Activated CD4-positive, CD25-positive, alpha-beta regulatory T cell treated with anti-CD3 and anti-CD28 coated beads, Interleukin-2, amount 50 U/mL, for 72 hours (primary cell): Measurements from ENCODE around the gene NDFIP1.

Source experiments
- DNase-seq: peaks from one replicate; pipeline ENCODE4 v3.0.0; 2021

The NDFIP1 gene

DNA sequence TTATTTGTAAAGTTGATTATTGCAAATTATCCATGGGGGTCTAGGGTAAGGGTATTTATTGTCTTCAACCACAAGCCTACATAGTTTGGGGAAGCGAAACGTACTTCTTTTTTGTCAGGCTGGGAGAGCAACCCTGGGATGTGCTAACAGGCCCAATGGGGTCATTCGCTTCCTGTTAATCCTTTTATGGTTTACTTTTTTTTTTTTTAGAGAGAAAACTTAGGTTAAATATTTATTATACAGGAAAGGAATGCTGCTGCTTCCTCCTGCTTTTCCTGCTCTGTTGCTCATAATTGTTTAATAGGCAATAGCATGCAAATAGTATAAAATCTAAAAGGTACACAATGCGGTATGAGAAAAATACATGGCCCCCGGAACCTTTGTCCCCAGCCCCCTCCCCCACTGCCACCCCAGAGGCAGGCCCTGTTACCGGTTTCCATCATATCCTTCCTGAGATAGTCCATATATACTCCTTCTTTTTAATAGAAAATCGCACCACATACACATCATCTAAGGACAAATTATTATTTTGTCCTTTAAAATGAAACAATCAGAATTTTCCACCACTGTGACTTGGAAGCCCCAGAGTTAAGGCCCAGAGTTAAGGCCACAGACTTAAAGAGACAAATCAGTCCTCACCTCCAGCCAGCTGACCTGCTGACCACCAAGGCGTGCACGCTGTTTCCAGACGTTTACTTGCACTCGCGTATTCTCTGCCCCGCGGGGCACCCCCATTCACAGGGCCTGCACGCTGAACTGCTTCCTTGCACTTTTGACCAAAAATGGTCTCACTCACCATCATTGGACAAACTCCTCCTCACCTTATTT is 83.9 kb downstream of the NDFIP1 start:
- no peak for DNase-seq

DNA sequence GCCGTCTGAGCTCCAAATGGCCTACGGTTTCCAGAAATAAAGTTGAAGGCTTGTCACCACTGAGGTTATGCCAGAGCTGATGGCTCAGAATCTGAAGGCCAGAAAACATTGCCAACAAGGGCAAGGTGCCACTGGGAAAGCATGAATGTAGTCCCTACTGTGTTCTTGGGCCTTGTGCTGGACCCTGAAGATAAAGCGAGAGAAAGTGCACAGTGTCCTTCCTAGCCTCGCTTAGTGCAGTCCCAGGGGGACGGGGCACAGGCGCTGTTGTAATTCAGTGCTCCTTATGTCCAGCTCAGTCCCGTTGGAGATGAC is 84.5 kb downstream of the NDFIP1 start:
- no peak for DNase-seq

DNA sequence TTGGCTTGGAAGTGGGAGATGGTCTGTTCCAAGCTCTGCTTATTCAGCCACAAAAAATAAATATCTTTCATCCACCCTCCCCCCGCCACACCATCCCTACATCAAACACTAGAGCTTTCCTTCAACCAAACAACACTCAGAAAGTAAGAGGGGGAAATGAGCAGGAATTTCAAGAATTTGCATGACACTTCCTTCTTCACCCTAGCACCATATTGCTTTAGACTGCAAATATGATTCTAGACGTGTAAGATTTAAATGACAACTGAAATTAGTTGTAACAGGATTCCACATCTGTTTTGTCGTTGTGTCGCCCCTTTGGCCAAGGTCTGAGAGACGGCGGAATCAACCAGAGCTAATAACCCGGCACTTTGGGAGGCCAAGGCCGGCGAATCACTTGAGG is 88.5 kb downstream of the NDFIP1 start:
- no peak for DNase-seq

DNA sequence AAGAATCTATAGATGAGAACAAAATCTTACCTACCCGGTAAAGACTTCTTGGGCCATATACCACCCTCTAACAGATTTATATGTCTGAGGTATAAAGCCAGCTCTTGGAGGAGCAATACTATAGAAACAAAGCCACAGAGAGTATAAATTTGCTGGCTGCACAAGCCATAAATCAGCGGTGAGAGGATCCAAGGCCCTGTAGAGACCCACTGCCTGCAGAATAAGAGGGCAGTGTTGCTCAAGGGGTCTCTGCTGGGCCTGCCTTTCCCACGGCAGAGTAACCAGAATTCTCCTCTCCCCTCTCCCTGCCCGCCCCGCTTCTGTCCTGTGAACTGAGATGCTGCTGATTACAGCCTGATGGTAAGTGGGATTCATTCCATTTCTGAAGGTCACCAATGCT is 89.2 kb downstream of the NDFIP1 start:
- DNase-seq, result no peak

DNA sequence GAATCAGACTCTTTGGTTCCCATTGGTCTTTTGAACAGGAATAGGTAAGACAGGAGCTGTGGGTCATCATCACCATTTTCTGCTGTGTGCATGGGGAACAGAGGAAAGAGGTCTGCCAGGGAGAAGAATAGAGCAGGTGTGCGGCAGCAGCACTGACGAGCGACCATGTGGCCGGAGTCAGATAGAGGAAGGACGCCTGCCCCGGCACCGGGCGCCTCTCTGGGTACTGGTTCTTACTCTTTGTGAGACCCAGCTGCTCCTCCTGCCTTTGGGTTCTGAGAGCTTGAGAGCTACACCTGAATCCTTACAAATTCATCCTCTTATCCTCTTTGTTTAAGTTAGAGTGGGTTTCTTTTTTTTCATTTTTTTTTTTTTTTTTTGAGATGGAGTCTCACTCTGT is 90.8 kb downstream of the NDFIP1 start:
- DNase-seq, result no peak

DNA sequence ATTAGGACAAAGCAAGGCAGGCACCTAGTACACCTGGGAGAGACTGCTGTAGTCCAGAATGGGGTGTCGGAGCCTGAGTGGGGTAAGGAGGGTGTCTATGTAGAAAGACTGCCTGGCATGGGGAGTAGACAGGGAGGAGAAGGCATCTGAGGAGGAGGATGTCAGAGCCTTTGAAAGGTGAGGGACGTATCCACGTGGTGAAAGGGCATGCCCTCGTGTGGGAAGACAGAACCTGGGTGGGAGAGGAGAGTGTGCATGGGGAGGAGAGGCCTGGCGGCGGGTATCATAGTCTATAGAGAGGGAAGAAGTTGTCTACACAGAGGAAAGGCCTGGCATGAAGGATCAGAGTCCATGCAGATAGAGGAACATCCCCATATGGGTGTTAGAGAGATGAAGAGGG is 91.8 kb downstream of the NDFIP1 start:
- DNase-seq, result no peak

DNA sequence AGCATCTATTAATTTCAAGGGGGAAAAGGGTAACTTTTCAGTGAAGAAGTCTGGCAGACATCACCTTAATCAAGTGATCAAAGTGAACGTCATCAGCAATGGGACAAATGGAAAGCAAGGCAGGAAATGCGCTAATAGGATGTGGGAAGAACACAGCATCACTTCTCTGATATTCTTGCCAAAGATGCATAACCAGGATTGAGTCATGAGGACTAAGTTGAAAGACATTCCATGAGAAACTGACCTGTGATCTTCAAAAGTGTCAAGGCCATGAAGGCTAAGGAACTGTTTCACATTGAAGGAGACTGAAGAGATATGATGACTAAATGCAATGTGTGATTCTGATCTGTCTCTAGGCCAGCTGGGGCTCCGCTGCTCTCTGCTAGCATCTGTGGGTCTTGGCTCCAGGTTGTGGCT is 92.9 kb downstream of the NDFIP1 start:
- no peak for DNase-seq

DNA sequence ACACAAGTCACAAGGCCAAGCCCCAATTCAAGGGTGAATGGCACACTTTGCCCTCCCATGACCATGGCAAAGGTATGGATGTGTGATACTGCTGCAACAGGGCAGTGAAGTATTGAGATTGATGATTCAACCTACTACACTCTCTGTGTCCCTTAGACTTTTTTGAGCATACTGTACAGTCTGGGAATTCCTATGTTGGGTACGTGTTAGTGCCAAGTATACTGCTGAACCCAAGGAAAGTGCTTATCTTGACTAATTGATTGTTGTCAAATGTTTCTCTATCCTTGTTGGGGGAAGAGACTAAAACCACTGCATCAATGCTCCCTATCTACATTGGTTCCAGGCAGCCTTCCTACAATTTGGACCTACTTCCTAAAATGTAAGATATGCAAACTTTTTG is 93.7 kb downstream of the NDFIP1 start:
- no peak for DNase-seq
